GM23338 (cell line): ENCODE data around the gene ARHGEF17. TPM values are rescaled to one million over a fixed set of nuclear protein-coding genes. Genes with fewer than 3 reads are reported as not detected.

Experiments
- ATAC-seq: fragments of 200-7000 bp; cut with Tn5 transposase; 3 replicates; pipeline ENCODE4 v1.9.1; 2020
- DNase-seq: peaks from one replicate; pipeline ENCODE4 v3.0.0-alpha.2; 2015; ENCODE audit warnings: low spot score
- H2AFZ ChIP-seq: fragments of 200-600 bp; sonication (generic); 2 replicates; pipeline ENCODE4 v1.8.0; 2016; ENCODE audit warnings: antibody characterized with exemption, mild to moderate bottlenecking, moderate library complexity
- H3F3A ChIP-seq: fragments of 200-600 bp; sonication (generic); replicated peaks from 2 replicates; pipeline ENCODE4 v1.8.0; 2017; ENCODE audit warnings: antibody characterized with exemption, mixed run types, low read depth
- H3K27ac ChIP-seq: fragments of 200-600 bp; sonication (generic); 2 replicates; pipeline ENCODE4 v1.6.1; 2016; ENCODE audit warnings: low read depth
- H3K27me3 ChIP-seq: fragments of 200-600 bp; sonication (generic); 2 replicates; pipeline ENCODE4 v1.8.0; 2016; ENCODE audit warnings: mild to moderate bottlenecking, mixed run types, moderate library complexity; ENCODE audit not compliant: insufficient read depth
- H3K36me3 ChIP-seq: fragments of 200-600 bp; sonication (generic); 2 replicates; pipeline ENCODE4 v1.8.0; 2016; ENCODE audit warnings: mild to moderate bottlenecking; ENCODE audit not compliant: insufficient read depth
- H3K4me1 ChIP-seq: fragments of 200-600 bp; sonication (generic); 2 replicates; pipeline ENCODE4 v1.8.0; 2016; ENCODE audit warnings: mild to moderate bottlenecking, moderate library complexity; ENCODE audit not compliant: insufficient read depth
- H3K4me2 ChIP-seq: fragments of 200-600 bp; sonication (generic); 2 replicates; pipeline ENCODE4 v1.7.1; 2017; ENCODE audit warnings: mixed run types
- H3K4me3 ChIP-seq: fragments of 200-600 bp; sonication (generic); 2 replicates; pipeline ENCODE4 v1.6.1; 2016; ENCODE audit warnings: mixed run types
- H3K79me2 ChIP-seq: fragments of 200-600 bp; sonication (generic); replicated peaks from 2 replicates; pipeline ENCODE4 v1.8.0; 2017; ENCODE audit warnings: mild to moderate bottlenecking; ENCODE audit not compliant: insufficient read depth
- H3K9me2 ChIP-seq: fragments of 200-600 bp; sonication (generic); 2 replicates; pipeline ENCODE4 v1.8.0; 2017; ENCODE audit not compliant: insufficient read depth
- H4K20me1 ChIP-seq: fragments of 200-600 bp; sonication (generic); replicated peaks from 2 replicates; pipeline ENCODE4 v1.8.0; 2017; ENCODE audit warnings: mild to moderate bottlenecking; ENCODE audit not compliant: insufficient read depth
- H3K27ac Mint-ChIP-seq: 2 replicates; pipeline ENCODE4 v1.8.0; 2020; ENCODE audit warnings: inconsistent platforms, mild to moderate bottlenecking, moderate library complexity, mixed read lengths
- H3K27me3 Mint-ChIP-seq: 3 replicates; pipeline ENCODE4 v1.8.0; 2022; ENCODE audit warnings: low read depth, mild to moderate bottlenecking, moderate library complexity, mixed read lengths, inconsistent platforms; ENCODE audit not compliant: insufficient read depth, poor library complexity
- H3K36me3 Mint-ChIP-seq: 3 replicates; pipeline ENCODE4 v1.8.0; 2021; ENCODE audit warnings: low read depth, mild to moderate bottlenecking, inconsistent platforms, moderate library complexity, mixed read lengths
- H3K4me1 Mint-ChIP-seq: 3 replicates; pipeline ENCODE4 v1.8.0; 2020; ENCODE audit warnings: mild to moderate bottlenecking, inconsistent platforms, mixed read lengths
- H3K4me3 Mint-ChIP-seq: 3 replicates; pipeline ENCODE4 v1.8.0; 2021; ENCODE audit warnings: moderate library complexity, mild to moderate bottlenecking, inconsistent platforms, mixed read lengths
- H3K9me3 Mint-ChIP-seq: 3 replicates; pipeline ENCODE4 v1.8.0; 2020; ENCODE audit warnings: moderate library complexity, mild to moderate bottlenecking, inconsistent platforms, mixed read lengths
- CREB1 ChIP-seq: fragments of 250-450 bp; sonication (Bioruptor Pico); IDR thresholded peaks from 2 replicates; pipeline ENCODE4 v1.5.0; 2020; ENCODE audit warnings: low read depth, mild to moderate bottlenecking, moderate library complexity
- ETS1 ChIP-seq: IDR thresholded peaks from 2 replicates; pipeline ENCODE4 v1.6.1; 2016; ENCODE audit warnings: antibody characterized with exemption
- EZH2 ChIP-seq: fragments of 200-600 bp; sonication (generic); IDR thresholded peaks from one replicate; pipeline ENCODE4 v1.8.0; 2017; ENCODE audit warnings: antibody characterized with exemption, mild to moderate bottlenecking, low read depth; ENCODE audit not compliant: unreplicated experiment
- EZH2phosphoT487 ChIP-seq: fragments of 200-600 bp; sonication (generic); IDR thresholded peaks from one replicate; pipeline ENCODE4 v1.8.1; 2018; ENCODE audit warnings: antibody characterized with exemption; ENCODE audit not compliant: unreplicated experiment
- NANOG ChIP-seq: IDR thresholded peaks from 2 replicates; pipeline ENCODE4 v1.6.1; 2016; ENCODE audit warnings: antibody characterized with exemption, borderline replicate concordance
- POLR2AphosphoS5 ChIP-seq: IDR thresholded peaks from 2 replicates; pipeline ENCODE4 v1.6.1; 2016; ENCODE audit warnings: antibody characterized with exemption, low read depth
- ZNF114 ChIP-seq: fragments of 250-450 bp; sonication (Bioruptor Pico); IDR thresholded peaks from 2 replicates; pipeline ENCODE4 v1.5.0; 2020; ENCODE audit warnings: mild to moderate bottlenecking, moderate library complexity
- ZNF331 ChIP-seq: fragments of 250-450 bp; sonication (Bioruptor Pico); IDR thresholded peaks from 2 replicates; pipeline ENCODE4 v1.5.0; 2020; ENCODE audit warnings: low read depth, mild to moderate bottlenecking, moderate library complexity
- ZNF462 ChIP-seq: fragments of 250-450 bp; sonication (Bioruptor Pico); IDR thresholded peaks from 2 replicates; pipeline ENCODE4 v1.5.0; 2020; ENCODE audit warnings: mild to moderate bottlenecking, moderate library complexity
- polyA plus RNA-seq: library from polyadenylated mRNA; unstranded; fragments of >200 nt; fragmentation: Nextera tagmentation; extraction: Ambion mirVana; gene quantifications from 2 replicates; pipeline ENCODE4 v1.2.1, GENCODE V29; 2016
- total RNA-seq: library from RNA; depleted of rRNA; stranded (reverse); fragments of >200 nt; shearing (Covaris generic); gene quantifications from 2 replicates; pipeline ENCODE4 v1.2.3, GENCODE V29; 2014

Gene ARHGEF17
- total and polyA plus RNA-seq, 2 experiments from 2014 or later: 2.9 to 15.0 TPM

- DNase-seq (no peak), ATAC-seq (no peak)
- Histone ChIP-seq H3K4me2 (no peak overlapping the region), H3F3A (no peaks in the 10 kb centered on the region), H3K9me2 (no peaks in the 10 kb centered on the region), H3K4me1 (no peaks in the 10 kb centered on the region), H3K79me2 (no peaks in the 10 kb centered on the region), H3K27me3 (no peaks in the 10 kb centered on the region), H2AFZ (no peak overlapping the region), H3K4me3 (no peak overlapping the region), H4K20me1 (peaks cover 3% of the 10 kb centered on the region), H3K27ac (no peak overlapping the region), H3K36me3 (no peaks in the 10 kb centered on the region)
- Mint-ChIP-seq H3K9me3 (no peaks in the 10 kb centered on the region), H3K27me3 (peaks cover 3% of the 10 kb centered on the region), H3K27ac (no peak overlapping the region), H3K36me3 (peaks cover 9% of the 10 kb centered on the region), H3K4me3 (no peak overlapping the region), H3K4me1 (no peaks in the 10 kb centered on the region)
- TF ChIP-seq EZH2 (no peak), NANOG (no peak), ETS1 (no peak), ZNF331 (CRISPR knock-in tag) (no peak), CREB1 (CRISPR knock-in tag) (no peak), ZNF114 (CRISPR knock-in tag) (no peak), POLR2AphosphoS5 (no peak), EZH2phosphoT487 (no peak), ZNF462 (CRISPR knock-in tag) (no peak)
Observed at GRCh38 chr11:73414977-73415651, 107.0 kb downstream of the ARHGEF17 start.
